Keratinocyte (primary cell): Measurements from ENCODE around the gene GALNT8. TPM values are rescaled to one million over a fixed set of nuclear protein-coding genes. Genes with fewer than 3 reads are reported as not detected.

Source experiments
- DNase-seq: peaks from one replicate; pipeline ENCODE4 v3.0.0-alpha.2; 2011; ENCODE audit warnings: low read depth, missing footprints, low spot score
- FAIRE-seq: peaks from 2 replicates; lab custom pipeline; 2011; peaks lifted over from hg19 to GRCh38; lab: Jason Lieb, UNC
- H2AFZ ChIP-seq: 2 replicates; pipeline ENCODE4 v1.6.0; 2012; ENCODE audit warnings: low read length, control low read depth, inconsistent platforms; ENCODE audit not compliant: control insufficient read depth
- H3K27ac ChIP-seq: 2 replicates; pipeline ENCODE4 v1.5.1; 2011; ENCODE audit warnings: low read length; ENCODE audit not compliant: control insufficient read depth, insufficient read depth
- H3K27me3 ChIP-seq: 3 replicates; pipeline ENCODE4 v1.6.0; 2011; ENCODE audit warnings: low read length; ENCODE audit not compliant: control insufficient read depth, insufficient read depth; ENCODE audit errors: extremely low read depth
- H3K36me3 ChIP-seq, 2 experiments: 2 replicates in 1 of 2; 3 replicates in 1 of 2; pipeline ENCODE4 v1.5.1; 2011; ENCODE audit warnings: low read length in 2 of 2, mild to moderate bottlenecking in 1 of 2; ENCODE audit not compliant: control insufficient read depth in 2 of 2, insufficient read depth in 2 of 2; ENCODE audit errors: extremely low read depth in 1 of 2
- H3K4me1 ChIP-seq: 3 replicates; pipeline ENCODE4 v1.5.1; 2011; ENCODE audit warnings: low read length; ENCODE audit not compliant: control insufficient read depth, insufficient read depth; ENCODE audit errors: extremely low read depth
- H3K4me2 ChIP-seq: 3 replicates; pipeline ENCODE4 v1.6.0; 2011; ENCODE audit warnings: low read depth, low read length; ENCODE audit not compliant: control insufficient read depth, insufficient read depth; ENCODE audit errors: extremely low read depth
- H3K4me3 ChIP-seq, 3 experiments: fragments of 200-600 bp in 1 of 3; sonication (generic) in 1 of 3; 2 replicates in 2 of 3; 3 replicates in 1 of 3; pipeline ENCODE4 v1.5.1; 2011 to 2016; ENCODE audit warnings: low read length in 3 of 3, mild to moderate bottlenecking in 3 of 3, control low read depth in 2 of 3, inconsistent platforms in 1 of 3, low read depth in 1 of 3, mixed read lengths in 1 of 3, mixed run types in 1 of 3, moderate library complexity in 1 of 3; ENCODE audit not compliant: control insufficient read depth in 2 of 3, insufficient read depth in 2 of 3; ENCODE audit errors: extremely low read depth in 1 of 3
- H3K79me2 ChIP-seq: 2 replicates; pipeline ENCODE4 v1.6.0; 2012; ENCODE audit warnings: low read length; ENCODE audit not compliant: control insufficient read depth, insufficient read depth
- H3K9ac ChIP-seq: 3 replicates; pipeline ENCODE4 v1.6.0; 2011; ENCODE audit warnings: low read length; ENCODE audit not compliant: control insufficient read depth, insufficient read depth; ENCODE audit errors: extremely low read depth
- H3K9me1 ChIP-seq: 3 replicates; pipeline ENCODE4 v1.6.0; 2011; ENCODE audit warnings: low read length; ENCODE audit not compliant: control insufficient read depth, insufficient read depth; ENCODE audit errors: extremely low read depth
- H3K9me3 ChIP-seq: 2 replicates; pipeline ENCODE4 v1.5.1; 2012; ENCODE audit warnings: low read depth, low read length; ENCODE audit not compliant: control insufficient read depth
- H4K20me1 ChIP-seq: 3 replicates; pipeline ENCODE4 v1.6.0; 2011; ENCODE audit warnings: low read length; ENCODE audit not compliant: control insufficient read depth, insufficient read depth; ENCODE audit errors: extremely low read depth
- EZH2 ChIP-seq: IDR thresholded peaks from one replicate; pipeline ENCODE4 v1.6.1; 2012; ENCODE audit warnings: inconsistent platforms, mild to moderate bottlenecking, low read length, moderate library complexity
- dilution Hi-C: fragments of 300-500 bp; cut with MboI; formaldehyde crosslinking; loops from one replicate; pipeline ENCODE4 v1.7.0; 2020; ENCODE audit warnings: low sequenced_read_pairs; ENCODE audit not compliant: extremely low pct_ligation_motif_present
- polyA plus RNA-seq, 5 experiments: library from polyadenylated mRNA; depleted of rRNA in 3 of 5; stranded (reverse) in 3 of 5; stranded (forward) in 1 of 5; unstranded in 1 of 5; fragments of >200 nt; gene quantifications; 1 replicate in 1 of 5; 2 replicates in 3 of 5; 3 replicates in 1 of 5; pipeline versions ENCODE4 v1.2.1 to v1.2.3, GENCODE V29; 2011 to 2012; ENCODE audit warnings: missing spikeins in 2 of 5, low read depth in 1 of 5, low replicate concordance in 1 of 5
- TF ChIP-seq, protein P1 (sequence below), 3 experiments: IDR thresholded peaks in 1 of 3; conservative IDR thresholded peaks in 1 of 3; optimal IDR thresholded peaks in 1 of 3; 2 replicates in 2 of 3; 3 replicates in 1 of 3; pipeline versions ENCODE3 to v1.5.1; 2011; ENCODE audit warnings: low read length in 3 of 3, mild to moderate bottlenecking in 3 of 3, moderate library complexity in 2 of 3, control low read depth in 1 of 3, inconsistent platforms in 1 of 3; ENCODE audit not compliant: insufficient read depth in 2 of 3; ENCODE audit errors: extremely low read depth in 1 of 3

Gene GALNT8
- polyA plus RNA-seq, 1 donor (not counting 4 experiments of a cell fraction or from before 2014, with no cell fraction given), result 0.10 TPM

DNA sequence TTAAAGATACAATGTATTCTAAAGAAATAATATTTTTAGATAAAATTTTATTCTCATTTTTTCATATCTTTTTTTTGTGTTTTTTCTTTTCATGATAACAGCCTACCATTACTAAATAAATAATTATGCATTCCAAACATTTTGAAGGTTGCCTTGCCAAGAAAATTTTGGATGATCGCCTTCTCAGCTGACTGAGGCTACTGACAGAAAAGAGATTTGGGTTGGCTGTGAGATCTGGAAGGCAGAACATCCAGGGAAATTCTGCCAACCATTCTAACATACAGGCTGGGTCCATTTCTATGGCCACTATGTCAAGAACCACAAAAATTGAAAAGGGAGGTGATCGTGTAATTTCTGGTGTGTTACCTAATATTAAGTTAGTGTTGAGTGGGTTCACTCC is 48.1 kb downstream of the GALNT8 start:
- Histone ChIP-seq H3K9me3 (no peaks in the 10 kb centered on the region), H4K20me1 (no peaks in the 10 kb centered on the region), H3K27ac (no peak overlapping the region), H2AFZ (no peak overlapping the region), H3K4me3 (no peak overlapping the region), H3K79me2 (no peaks in the 10 kb centered on the region), H3K4me1 (peaks cover 2% of the 10 kb centered on the region), H3K36me3 (no peaks in the 10 kb centered on the region), H3K9ac (no peak overlapping the region), H3K27me3 (no peaks in the 10 kb centered on the region), H3K4me2 (no peak overlapping the region), H3K9me1 (no peaks in the 10 kb centered on the region)
- TF ChIP-seq EZH2, result no peak
- TF ChIP-seq, protein P1, sequence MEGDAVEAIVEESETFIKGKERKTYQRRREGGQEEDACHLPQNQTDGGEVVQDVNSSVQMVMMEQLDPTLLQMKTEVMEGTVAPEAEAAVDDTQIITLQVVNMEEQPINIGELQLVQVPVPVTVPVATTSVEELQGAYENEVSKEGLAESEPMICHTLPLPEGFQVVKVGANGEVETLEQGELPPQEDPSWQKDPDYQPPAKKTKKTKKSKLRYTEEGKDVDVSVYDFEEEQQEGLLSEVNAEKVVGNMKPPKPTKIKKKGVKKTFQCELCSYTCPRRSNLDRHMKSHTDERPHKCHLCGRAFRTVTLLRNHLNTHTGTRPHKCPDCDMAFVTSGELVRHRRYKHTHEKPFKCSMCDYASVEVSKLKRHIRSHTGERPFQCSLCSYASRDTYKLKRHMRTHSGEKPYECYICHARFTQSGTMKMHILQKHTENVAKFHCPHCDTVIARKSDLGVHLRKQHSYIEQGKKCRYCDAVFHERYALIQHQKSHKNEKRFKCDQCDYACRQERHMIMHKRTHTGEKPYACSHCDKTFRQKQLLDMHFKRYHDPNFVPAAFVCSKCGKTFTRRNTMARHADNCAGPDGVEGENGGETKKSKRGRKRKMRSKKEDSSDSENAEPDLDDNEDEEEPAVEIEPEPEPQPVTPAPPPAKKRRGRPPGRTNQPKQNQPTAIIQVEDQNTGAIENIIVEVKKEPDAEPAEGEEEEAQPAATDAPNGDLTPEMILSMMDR (optimal IDR thresholded peaks at IDR 0.05 in 1 of 3, IDR thresholded peaks at IDR 0.05 in 1 of 3, conservative IDR thresholded peaks at IDR 0.05 in 1 of 3; ENCODE audit: extremely low read depth in 1 of 3, insufficient read depth in 2 of 3, low read length in 3 of 3), result no peak
- FAIRE-seq (no peak), DNase-seq (no peak)
- dilution Hi-C loops, result no loop called here

DNA sequence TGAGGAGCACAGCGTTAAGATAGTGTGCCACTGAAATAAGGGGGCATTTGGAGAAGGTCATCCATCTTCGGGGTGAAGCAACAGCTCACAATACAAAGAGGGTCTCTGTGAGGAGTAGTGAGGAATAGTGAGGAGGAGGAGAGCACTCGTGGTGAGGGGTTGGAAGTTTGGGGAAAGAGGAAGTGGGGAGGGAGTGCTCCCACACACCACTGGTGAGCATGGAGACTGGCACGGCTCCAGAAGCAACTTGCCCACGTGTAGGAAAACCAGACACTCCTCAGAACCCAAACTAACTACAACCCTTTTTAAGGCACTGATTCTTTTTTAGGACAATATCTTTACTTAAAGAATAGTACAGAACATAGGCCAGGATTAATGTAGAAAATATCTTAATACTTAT is 48.9 kb downstream of the GALNT8 start:
- no peak overlapping the region for H3K4me3 ChIP-seq
- H3K4me2 ChIP-seq, result no peak overlapping the region
- no peaks in the 10 kb centered on the region for H4K20me1 ChIP-seq
- no peak overlapping the region for H2AFZ ChIP-seq
- H3K4me1 ChIP-seq, result no peaks in the 10 kb centered on the region
- no peaks in the 10 kb centered on the region for H3K36me3 ChIP-seq
- H3K9me1 ChIP-seq, result no peaks in the 10 kb centered on the region
- dilution Hi-C loops, result no loop called here
- H3K79me2 ChIP-seq, result no peaks in the 10 kb centered on the region
- H3K9ac ChIP-seq, result no peak overlapping the region
- FAIRE-seq, result no peak
- no peaks in the 10 kb centered on the region for H3K9me3 ChIP-seq
- TF ChIP-seq EZH2, result no peak
- TF ChIP-seq, protein P1 (optimal IDR thresholded peaks at IDR 0.05 in 1 of 3, IDR thresholded peaks at IDR 0.05 in 1 of 3, conservative IDR thresholded peaks at IDR 0.05 in 1 of 3; ENCODE audit: extremely low read depth in 1 of 3, insufficient read depth in 2 of 3, low read length in 3 of 3), result no peak
- no peak for DNase-seq
- no peak overlapping the region for H3K27ac ChIP-seq
- no peaks in the 10 kb centered on the region for H3K27me3 ChIP-seq
